Measurements from ENCODE around the gene ZFPM1. TPM values are rescaled to one million over a fixed set of nuclear protein-coding genes. Genes with fewer than 3 reads are reported as not detected.

The ZFPM1 gene
- polyA plus RNA-seq, 1 of the 3 experiments (the other 2 are of a cell fraction): 1.2 TPM

- no peak overlapping the region for H2AFZ ChIP-seq (ENCODE audit: low read depth)
- no peak overlapping the region for H3K4me3 ChIP-seq (ENCODE audit: low read depth in 2 of 2, low read length in 1 of 2)
- no peak overlapping the region for H3K27ac ChIP-seq (ENCODE audit: low read depth in 2 of 2, low read length in 1 of 2)
- H3K27me3 ChIP-seq (ENCODE audit: insufficient read depth): no peaks in the 10 kb centered on the region
- H3K9ac ChIP-seq: no peak overlapping the region
- H3K4me2 ChIP-seq: no peak overlapping the region
- H3K36me3 ChIP-seq (replicated peaks in 1 of 2; ENCODE audit: control insufficient read depth in 1 of 2, insufficient read depth in 2 of 2, low read length in 1 of 2): no peaks in the 10 kb centered on the region
- no peak for DNase-seq
- no peaks in the 10 kb centered on the region for H3K9me2 ChIP-seq
- TF ChIP-seq TEAD4 (IDR thresholded peaks at IDR 0.05; ENCODE audit: borderline replicate concordance, insufficient read depth): no peak
- no peak for TF ChIP-seq RAD21 (IDR thresholded peaks at IDR 0.05; ENCODE audit: low read length)
- TF ChIP-seq ZBTB33 (IDR thresholded peaks at IDR 0.05; ENCODE audit: borderline replicate concordance, low read depth): no peak
- no peak for TF ChIP-seq PBX3 (IDR thresholded peaks at IDR 0.05)
- TF ChIP-seq MXI1 (IDR thresholded peaks at IDR 0.05; ENCODE audit: low read depth, low read length): no peak
- no peak for TF ChIP-seq USF1 (IDR thresholded peaks at IDR 0.05; ENCODE audit: borderline replicate concordance, low read depth)
- TF ChIP-seq FOSL2 (IDR thresholded peaks at IDR 0.05; ENCODE audit: borderline replicate concordance, low read depth): no peak
- no peak for TF ChIP-seq EP300 (IDR thresholded peaks at IDR 0.05; ENCODE audit: borderline replicate concordance in 1 of 2, low read depth in 1 of 2, low read length in 1 of 2)
- no peak for TF ChIP-seq RFX5 (IDR thresholded peaks at IDR 0.05; ENCODE audit: low read length)
- TF ChIP-seq FOXJ3 (CRISPR knock-in tag; IDR thresholded peaks at IDR 0.05): no peak
- no peak for TF ChIP-seq POLR2AphosphoS5 (IDR thresholded peaks at IDR 0.05; ENCODE audit: low read depth, low read length)
- no peak for TF ChIP-seq USF2 (IDR thresholded peaks at IDR 0.05; ENCODE audit: borderline replicate concordance, low read depth, low read length)
- no peak for TF ChIP-seq NRF1 (IDR thresholded peaks at IDR 0.05; ENCODE audit: low read depth, low read length)
- no peak for TF ChIP-seq EZH2phosphoT487 (IDR thresholded peaks at IDR 0.05; ENCODE audit: borderline replicate concordance, low read depth)
- TF ChIP-seq ELF1 (IDR thresholded peaks at IDR 0.05): no peak
- 81% methylated on average over 5 of the region's 19 CpGs for WGBS (ENCODE audit: low lambda C conversion rate)
- H4K20me1 ChIP-seq (ENCODE audit: insufficient read depth): no peaks in the 10 kb centered on the region
- no peaks in the 10 kb centered on the region for H3K79me2 ChIP-seq (ENCODE audit: insufficient read depth)
- peaks cover 0 to 8% of the 10 kb centered on the region in 2 experiments; a peak in 1 of 4 replicates for H3K4me1 ChIP-seq (ENCODE audit: control insufficient read depth in 1 of 2, insufficient read depth in 2 of 2, low read depth in 1 of 2, low read length in 1 of 2)
- ChIA-PET POLR2A (no interaction called here), CTCF (interaction anchor here (1.0 to 3.4 kb wide), 3 partner anchors 10 to 131 kb away, joined by 3 to 37 read pairs (median 3); no protein-coding TSS in a partner anchor)
- no peaks in the 10 kb centered on the region for H3F3A ChIP-seq (replicated peaks; ENCODE audit: insufficient read depth)
- H3K9me3 ChIP-seq: no peaks in the 10 kb centered on the region
Observed at GRCh38 chr16:88427376-88427775, 25.7 kb upstream of the ZFPM1 start.

Measured in SK-N-SH (cell line).